Stimulated activated naive CD4-positive, alpha-beta T cell (primary cell): ENCODE data around the gene LRRC8A.
"Not testable (repeated sequence)": the region's sequence is repeated elsewhere in the genome, so short reads cannot be mapped to it uniquely, and the experiment has no call there.

Source experiments
- DNase-seq, 6 experiments: peaks; one replicate each; lab custom pipeline; 2025; lab: John Stamatoyannopoulos, UW

LRRC8A gene

GRCh38 chr9:128881884-128882676, at the start of gene LRRC8A, which contains the start of gene KYAT1:
Gene LRRC8A, plus strand, starts transcription at chr9:128882133. Its CDS starts 25,032 bp downstream, at chr9:128907165.
Gene KYAT1, minus strand, starts transcription at chr9:128881950. Its CDS starts 36,545 bp downstream, at chr9:128845405.
- DNase-seq = peak; percentile 93 to 97 (median 95)

- DNase-seq = no peak
Measured at GRCh38 chr9:128833696-128834095, 48.2 kb upstream of the LRRC8A start.

DNA sequence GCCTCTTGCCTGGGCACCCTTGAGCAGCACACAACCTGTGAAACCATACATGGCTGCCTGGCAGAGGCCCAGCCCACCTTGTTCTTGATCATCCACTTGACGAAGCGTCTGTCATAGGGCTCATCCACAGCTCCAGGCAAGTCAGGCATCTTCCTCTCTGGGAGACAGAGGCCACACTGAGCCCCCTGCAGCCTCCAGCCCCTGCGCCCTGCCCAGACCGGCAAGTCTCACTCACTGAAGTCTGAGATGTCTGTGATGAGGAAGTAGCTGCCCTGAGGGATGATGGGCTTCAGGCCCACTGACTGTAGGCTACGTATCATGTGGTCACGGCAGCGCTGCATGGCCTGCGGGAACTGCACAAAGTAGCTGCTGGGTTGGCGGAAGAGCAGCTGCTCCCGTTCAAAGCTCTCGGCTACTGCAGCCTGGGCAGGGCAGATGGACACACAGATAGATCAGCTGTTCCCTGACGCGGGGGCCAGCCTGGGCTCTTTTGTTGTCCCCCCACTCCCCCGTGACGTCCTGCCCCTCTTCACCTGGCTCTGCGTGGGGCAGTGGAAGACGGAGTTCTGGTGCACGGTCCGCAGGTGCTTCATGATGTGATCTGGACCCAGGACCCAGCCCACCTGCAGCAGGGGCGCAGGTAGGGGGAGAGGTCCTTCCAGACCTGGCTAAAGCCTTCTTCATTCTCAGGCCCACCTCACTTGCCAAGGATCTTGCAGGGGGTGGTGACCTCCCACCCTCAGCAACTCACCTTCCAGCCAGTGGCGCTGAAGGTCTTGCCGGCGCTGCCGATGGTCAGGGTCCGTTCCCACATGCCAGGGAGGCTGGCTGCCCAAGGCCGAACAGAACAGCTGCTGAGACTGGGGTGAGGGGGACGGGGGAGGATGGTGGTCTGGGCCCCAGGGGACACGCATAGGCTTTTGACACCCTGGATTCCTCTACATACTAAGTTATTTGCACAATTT, 46.4 kb upstream of the LRRC8A start:
- no peak for DNase-seq

DNA sequence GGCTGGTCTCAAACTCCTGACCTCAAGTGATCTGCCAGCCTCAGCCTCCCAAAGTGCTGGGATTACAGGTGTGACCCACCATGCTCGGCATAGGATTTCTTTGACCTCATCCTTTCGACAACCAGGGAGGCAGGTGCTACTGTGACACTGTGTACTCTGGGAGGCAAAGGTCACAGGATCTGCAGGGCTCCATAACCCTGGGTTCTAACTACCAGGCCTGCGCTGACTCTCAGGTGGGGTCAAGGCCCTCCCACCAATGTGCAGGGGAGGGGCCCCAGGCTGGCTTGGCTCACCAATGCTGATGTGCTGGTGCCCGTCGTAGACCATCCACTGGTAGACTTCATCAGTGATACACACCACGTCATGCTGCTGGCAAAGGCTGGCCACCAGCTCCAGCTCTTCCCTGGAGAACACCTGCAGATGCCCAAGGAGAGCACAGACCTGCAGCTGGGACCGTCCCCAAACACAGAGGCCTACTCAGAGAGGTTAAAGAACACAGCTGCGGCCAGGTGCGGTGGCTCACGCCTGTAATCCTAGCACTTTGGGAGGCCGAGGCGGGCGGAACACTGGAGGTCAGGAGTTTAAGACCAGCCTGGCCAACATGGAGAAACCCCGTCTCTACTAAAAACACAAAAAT, 45.3 kb upstream of the LRRC8A start:
- no peak for DNase-seq

DNA sequence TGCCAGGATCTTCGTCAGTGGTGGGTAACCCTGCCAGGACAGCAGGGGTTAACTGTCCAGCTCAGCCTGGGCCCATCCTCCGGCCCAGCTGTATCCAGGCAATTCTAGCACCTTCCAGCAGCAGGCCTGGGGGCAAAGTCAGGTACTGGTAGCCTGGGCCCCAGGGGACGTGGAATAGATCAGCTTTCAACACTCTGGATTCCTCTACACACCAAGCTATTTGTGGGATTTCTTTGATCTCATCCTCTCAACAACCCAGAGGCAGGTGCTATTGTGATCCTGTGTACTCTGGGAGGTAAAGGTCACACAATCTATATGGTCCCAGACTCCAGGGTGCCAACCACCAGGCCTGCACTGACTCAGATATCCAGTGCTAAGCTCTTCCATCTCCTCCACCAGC, 43.6 kb upstream of the LRRC8A start:
- DNase-seq = no peak

DNA sequence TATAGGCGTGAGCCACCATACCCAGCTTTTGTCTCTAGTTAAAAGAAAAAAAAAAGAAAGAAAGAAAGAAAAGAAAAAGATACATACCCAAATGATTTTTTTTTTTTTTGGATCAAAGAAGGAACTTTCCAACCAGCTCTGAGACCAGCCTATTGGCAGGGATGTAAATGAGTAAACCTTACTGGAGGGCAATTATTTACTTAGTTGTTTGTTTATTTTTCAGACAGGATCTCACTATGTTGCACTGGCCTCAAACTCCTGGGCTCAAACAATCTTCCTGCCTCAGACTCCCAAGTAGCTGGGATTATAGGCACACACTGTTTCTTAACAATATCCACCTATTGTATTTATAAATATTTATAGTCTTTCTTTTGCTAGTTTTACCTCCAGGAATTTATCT, 41.4 kb upstream of the LRRC8A start:
- no peak for DNase-seq

DNA sequence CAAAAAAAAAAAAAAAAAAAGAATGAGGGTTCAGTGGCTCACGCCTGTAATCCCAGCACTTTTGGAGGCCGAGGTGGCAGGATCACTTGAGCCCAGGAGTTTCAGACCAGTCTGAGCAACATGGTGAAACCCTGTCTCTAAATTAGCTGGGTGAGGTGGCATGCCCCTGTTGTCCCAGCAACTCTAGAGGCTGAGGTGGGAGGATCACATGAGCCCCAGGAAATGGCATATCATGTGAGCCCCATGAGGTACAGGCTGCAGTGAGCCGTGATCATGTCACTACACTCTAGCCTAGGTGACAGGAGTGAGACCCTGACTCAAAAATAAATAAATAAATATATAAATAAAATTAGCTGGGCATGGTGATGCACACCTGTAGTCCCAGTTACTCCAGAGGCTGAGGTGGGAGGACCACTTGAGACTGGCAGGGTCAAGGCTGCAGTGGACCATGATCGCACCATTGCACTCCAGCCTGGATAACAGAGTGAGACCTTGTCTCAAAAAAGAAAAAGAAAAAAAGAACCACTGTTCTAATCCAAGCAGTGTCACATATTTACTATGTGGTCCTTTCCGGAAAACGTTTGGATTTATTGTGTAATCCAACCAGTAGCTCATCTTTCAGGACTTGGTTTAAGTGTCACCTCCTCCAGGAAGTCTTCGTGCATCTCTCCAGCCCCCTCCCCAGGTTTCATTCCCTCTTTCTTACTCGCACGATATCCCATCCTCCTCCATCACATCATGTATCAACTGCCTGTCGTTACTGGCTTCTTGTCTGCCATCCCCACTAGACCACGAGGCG, 40.0 kb upstream of the LRRC8A start:
- no peak for DNase-seq

DNA sequence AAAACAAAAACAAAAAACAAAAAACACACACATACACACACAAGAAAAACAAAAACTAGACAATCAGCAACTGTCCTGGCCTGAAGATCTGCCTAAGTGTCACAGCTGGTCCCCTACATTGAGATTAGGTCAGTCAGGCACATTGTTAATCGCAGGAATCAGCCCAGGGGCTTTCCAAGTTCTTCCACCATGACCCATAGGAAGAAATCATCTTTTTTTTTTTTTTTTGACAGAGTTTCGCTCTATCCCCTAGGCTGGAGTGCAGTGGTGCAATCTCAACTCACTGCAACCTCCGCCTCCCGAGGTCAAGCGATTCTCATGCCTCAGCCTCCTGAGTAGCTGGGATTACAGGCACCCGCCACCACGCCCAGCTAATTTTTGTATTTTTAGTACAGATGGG, 38.8 kb upstream of the LRRC8A start:
- not testable (repeated sequence) for DNase-seq

DNA sequence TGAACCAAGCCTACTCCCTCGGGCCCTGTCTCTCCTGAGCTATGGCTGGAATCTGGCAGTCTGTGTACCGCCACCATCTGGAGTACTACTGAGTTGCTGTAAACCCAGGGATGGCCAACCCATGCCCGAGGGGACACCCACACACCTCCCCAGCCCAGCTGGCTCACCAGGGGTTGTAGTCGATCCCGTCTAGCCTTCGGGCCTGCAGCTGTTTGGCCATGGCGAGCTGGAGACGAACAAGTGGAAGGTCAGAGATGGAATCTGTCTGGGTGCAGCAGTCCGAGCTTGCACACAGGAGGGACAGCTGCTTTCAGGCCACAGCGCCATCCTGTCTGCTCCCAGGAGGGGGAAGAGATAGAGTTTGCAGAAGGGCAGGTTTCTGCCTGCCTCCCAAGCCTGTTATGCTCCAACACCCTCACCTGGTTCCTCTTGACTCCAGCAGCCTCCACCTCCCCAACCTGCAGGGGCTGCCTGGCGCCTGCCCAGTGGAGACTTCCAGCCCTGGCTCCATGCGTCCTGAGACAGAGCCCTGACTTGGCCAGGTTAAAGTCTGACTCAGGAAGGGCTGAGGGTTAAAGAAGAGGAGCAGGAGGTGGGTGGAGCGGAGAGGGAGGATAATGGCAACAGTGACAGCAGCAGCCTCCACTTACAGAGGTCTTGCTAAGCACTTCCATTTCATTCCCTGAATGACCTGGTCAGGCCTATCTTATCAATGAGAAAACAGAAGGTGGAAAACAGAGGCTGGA, 36.6 kb upstream of the LRRC8A start:
- DNase-seq = no peak

DNA sequence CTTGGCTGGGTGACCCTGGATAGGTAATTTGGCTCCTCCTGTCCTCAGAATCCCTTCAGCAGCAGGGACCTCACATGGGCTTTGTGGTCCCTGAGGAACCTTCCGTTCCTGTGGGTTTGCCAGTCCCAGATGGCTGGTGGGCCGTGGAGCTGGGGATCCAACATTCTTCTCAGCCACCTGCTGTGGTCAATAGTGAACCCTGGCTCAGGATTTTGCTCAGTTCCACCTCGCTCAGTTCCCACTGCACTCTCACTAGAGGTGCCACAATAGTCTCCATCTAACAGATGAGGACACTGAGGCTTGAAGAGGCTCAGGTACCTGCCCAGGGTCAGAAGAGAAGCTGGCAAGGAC, 35.3 kb upstream of the LRRC8A start:
- DNase-seq = no peak

GRCh38 chr9:128847803-128848202, 34.1 kb upstream of the LRRC8A start:
- DNase-seq = no peak

GRCh38 chr9:128851024-128851423, 30.9 kb upstream of the LRRC8A start:
- DNase-seq = not testable (repeated sequence)

GRCh38 chr9:128851779-128852600, 29.9 kb upstream of the LRRC8A start:
- peak in 1 of 6 experiments; percentile 9 for DNase-seq

DNA sequence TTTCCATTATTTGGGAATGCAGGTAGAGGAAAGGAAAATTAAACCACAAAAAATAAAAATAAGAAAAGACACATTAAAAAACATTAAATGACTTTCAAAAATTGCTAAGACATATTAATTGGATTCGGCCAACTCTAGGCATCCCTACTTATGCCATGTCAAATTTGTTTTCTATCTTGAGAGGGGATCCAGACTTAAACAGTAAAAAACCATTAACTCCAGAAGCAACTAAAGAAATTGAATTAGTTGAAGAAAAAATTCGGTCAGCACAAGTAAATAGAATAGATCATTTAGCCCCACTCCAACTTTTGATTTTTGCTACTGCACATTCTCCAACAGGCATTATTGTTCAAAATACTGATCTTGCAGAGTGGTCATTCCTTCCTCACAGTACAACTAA, 29.3 kb upstream of the LRRC8A start:
- not testable (repeated sequence) for DNase-seq

DNA sequence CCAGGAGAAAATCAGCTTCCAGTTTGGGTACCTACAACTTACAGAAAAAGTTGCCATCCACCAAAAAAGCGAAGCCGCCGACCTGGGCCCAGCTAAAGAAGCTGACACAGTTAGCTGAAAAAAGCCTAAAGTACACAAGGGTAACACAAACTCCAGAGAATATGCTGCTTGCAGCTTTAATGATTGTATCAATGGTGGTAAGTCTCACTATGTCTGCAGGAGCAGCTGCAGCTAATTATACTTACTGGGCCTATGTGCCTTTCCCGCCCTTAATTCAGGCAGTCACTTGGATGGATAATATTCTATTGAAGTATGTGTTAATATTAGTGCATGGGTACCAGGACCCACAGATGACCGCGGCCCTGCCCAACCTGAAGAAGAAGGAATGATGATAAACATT, 27.5 kb upstream of the LRRC8A start:
- DNase-seq = not testable (repeated sequence)

GRCh38 chr9:128858476-128858875, 23.5 kb upstream of the LRRC8A start:
- not testable (repeated sequence) for DNase-seq

GRCh38 chr9:128860937-128861336, 21.0 kb upstream of the LRRC8A start:
- no peak for DNase-seq

GRCh38 chr9:128861501-128861900, 20.4 kb upstream of the LRRC8A start:
- no peak for DNase-seq

- no peak for DNase-seq
Measured at GRCh38 chr9:128862401-128862851, 19.5 kb upstream of the LRRC8A start.

DNA sequence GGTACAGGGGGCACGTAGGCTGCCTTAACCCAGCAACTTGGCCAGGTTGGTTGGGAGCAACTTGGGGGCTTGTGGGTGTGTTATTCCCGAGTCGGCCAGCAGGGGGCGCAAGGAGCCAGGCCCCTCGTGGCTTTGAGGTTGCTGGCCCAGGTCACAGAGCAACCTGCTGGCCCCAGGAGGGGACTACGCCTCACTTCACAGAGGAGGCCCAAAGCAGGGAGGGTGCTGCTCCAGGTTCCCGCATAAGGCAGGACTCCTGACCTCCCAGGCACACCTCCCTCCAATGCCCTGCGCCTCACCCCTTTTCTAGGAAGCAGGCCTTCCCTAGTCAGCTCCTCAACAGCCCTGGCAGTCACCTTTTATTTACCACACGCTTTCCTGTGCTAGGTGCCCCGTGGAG, 18.3 kb upstream of the LRRC8A start:
- peak; percentile 56 to 88 (median 80) for DNase-seq
